OCI-LY7 (cell line): Measurements from ENCODE around the gene NANOG. TPM values are rescaled to one million over a fixed set of nuclear protein-coding genes. Genes with fewer than 3 reads are reported as not detected.
"Not testable (repeated sequence)": the region's sequence is repeated elsewhere in the genome, so short reads cannot be mapped to it uniquely, and the experiment has no call there.

Source experiments
- Bru-seq: library from RNA; stranded (reverse); fragments of 400-500 nt; gene quantifications from one replicate; lab custom pipeline; 2021; lab: Mats Ljungman, UMichigan
- BruChase-seq, 2 experiments: library from RNA; stranded (reverse); fragments of 400-500 nt; gene quantifications; one replicate each; lab custom pipeline; 2021; lab: Mats Ljungman, UMichigan
- BruUV-seq: library from RNA; stranded (reverse); fragments of 400-500 nt; replicated peaks from 2 replicates; lab custom pipeline; 2021; lab: Mats Ljungman, UMichigan
- CTCF ChIA-PET: fragments of 300-600 bp; sonication (Branson Sonifier 250); formaldehyde crosslinking; loops from one replicate; lab custom pipeline; 2022; ENCODE audit warnings: antibody characterized with exemption; ENCODE audit not compliant: unreplicated experiment; lab: Charles Lee
- POLR2A ChIA-PET: fragments of 300-600 bp; sonication (Branson Sonifier 250); formaldehyde crosslinking; loops from one replicate; lab custom pipeline; 2022; ENCODE audit warnings: antibody characterized with exemption; lab: Charles Lee
- DNase-seq: peaks from one replicate; pipeline ENCODE4 v3.0.0-alpha.2; 2015; ENCODE audit warnings: low spot score
- H2AFZ ChIP-seq: fragments of 200-600 bp; sonication (generic), shearing (Covaris generic); 2 replicates; pipeline ENCODE4 v1.6.1; 2014; ENCODE audit warnings: mild to moderate bottlenecking, antibody characterized with exemption, low read length, moderate library complexity
- H3K27ac ChIP-seq: fragments of 200-600 bp; sonication (generic); 2 replicates; pipeline ENCODE4 v1.5.1; 2014; ENCODE audit warnings: mixed run types, low read depth, mild to moderate bottlenecking, moderate library complexity, low read length, inconsistent platforms; ENCODE audit not compliant: poor library complexity, severe bottlenecking
- H3K36me3 ChIP-seq: fragments of 200-600 bp; sonication (generic); 2 replicates; pipeline ENCODE4 v1.6.1; 2014; ENCODE audit warnings: mild to moderate bottlenecking, antibody characterized with exemption, low read length, moderate library complexity, mixed read lengths; ENCODE audit not compliant: insufficient read depth
- H3K4me1 ChIP-seq: fragments of 200-600 bp; sonication (generic); 2 replicates; pipeline ENCODE4 v1.5.1; 2014; ENCODE audit warnings: mild to moderate bottlenecking, low read length; ENCODE audit not compliant: insufficient read depth, poor library complexity, severe bottlenecking
- H3K4me2 ChIP-seq: fragments of 200-600 bp; sonication (generic); 2 replicates; pipeline ENCODE4 v1.6.1; 2014; ENCODE audit warnings: mild to moderate bottlenecking, low read length
- H3K4me3 ChIP-seq: fragments of 200-600 bp; sonication (generic); 2 replicates; pipeline ENCODE4 v1.5.1; 2014; ENCODE audit warnings: mild to moderate bottlenecking, low read depth, low read length; ENCODE audit not compliant: poor library complexity, severe bottlenecking
- H3K79me2 ChIP-seq: fragments of 200-600 bp; sonication (generic); 2 replicates; pipeline ENCODE4 v1.6.1; 2016; ENCODE audit warnings: low read depth, mild to moderate bottlenecking, low read length, moderate library complexity, mixed read lengths; ENCODE audit not compliant: insufficient read depth
- H3K9me2 ChIP-seq: fragments of 200-600 bp; sonication (generic); 2 replicates; pipeline ENCODE4 v1.6.1; 2016; ENCODE audit warnings: mild to moderate bottlenecking, low read length, mixed read lengths; ENCODE audit not compliant: insufficient read depth
- H3K9me3 ChIP-seq: fragments of 200-600 bp; sonication (generic); 2 replicates; pipeline ENCODE4 v1.6.1; 2014; ENCODE audit warnings: mild to moderate bottlenecking, mixed run types, low read length, mixed read lengths
- H4K20me1 ChIP-seq: fragments of 200-600 bp; sonication (generic); 2 replicates; pipeline ENCODE4 v1.6.1; 2014; ENCODE audit warnings: mild to moderate bottlenecking, antibody characterized with exemption, low read length, moderate library complexity, mixed read lengths; ENCODE audit not compliant: insufficient read depth
- CTCF ChIP-seq: fragments of 200-600 bp; sonication (generic); conservative IDR thresholded peaks from 2 replicates; pipeline ENCODE4 v1.5.1; 2014; ENCODE audit warnings: mild to moderate bottlenecking, antibody characterized with exemption, low read length, moderate library complexity, mixed read lengths
- EZH2phosphoT487 ChIP-seq: fragments of 200-600 bp; sonication (generic); IDR thresholded peaks from 2 replicates; pipeline ENCODE4 v1.6.1; 2018; ENCODE audit warnings: low read depth, borderline replicate concordance, mild to moderate bottlenecking, mixed run types, antibody characterized with exemption, low read length, moderate library complexity, mixed read lengths
- intact Hi-C: fragments of 100-400 bp; cut with micrococcal nuclease; formaldehyde crosslinking; loops from one replicate; pipeline ENCODE4 v1.10.0; 2022; ENCODE audit not compliant: unreplicated experiment
- long read RNA-seq: library from polyadenylated mRNA; stranded (forward); transcript quantifications from one replicate; pipeline ENCODE4 v2.0.0, GENCODE V29; 2022
- total RNA-seq, 2 experiments: library from RNA; depleted of rRNA in 1 of 2; stranded (reverse); fragments of >200 nt in 1 of 2; shearing (Covaris generic) in 1 of 2; gene quantifications; 2 replicates each; pipeline ENCODE4 v1.2.3, GENCODE V29; 2014 to 2022

NANOG gene
- not detected in 2 replicates for total RNA-seq (2014; rRNA removed; shearing (Covaris generic))
- not detected in 2 replicates for total RNA-seq (2022)
- Bru-seq, nascent RNA = not detected
- BruChase-seq, experiment 1, labeled RNA remaining after a 6-hour chase = not detected
- BruChase-seq, experiment 2, labeled RNA remaining after a 2-hour chase = not detected
- long read RNA-seq = 0 reads

DNA sequence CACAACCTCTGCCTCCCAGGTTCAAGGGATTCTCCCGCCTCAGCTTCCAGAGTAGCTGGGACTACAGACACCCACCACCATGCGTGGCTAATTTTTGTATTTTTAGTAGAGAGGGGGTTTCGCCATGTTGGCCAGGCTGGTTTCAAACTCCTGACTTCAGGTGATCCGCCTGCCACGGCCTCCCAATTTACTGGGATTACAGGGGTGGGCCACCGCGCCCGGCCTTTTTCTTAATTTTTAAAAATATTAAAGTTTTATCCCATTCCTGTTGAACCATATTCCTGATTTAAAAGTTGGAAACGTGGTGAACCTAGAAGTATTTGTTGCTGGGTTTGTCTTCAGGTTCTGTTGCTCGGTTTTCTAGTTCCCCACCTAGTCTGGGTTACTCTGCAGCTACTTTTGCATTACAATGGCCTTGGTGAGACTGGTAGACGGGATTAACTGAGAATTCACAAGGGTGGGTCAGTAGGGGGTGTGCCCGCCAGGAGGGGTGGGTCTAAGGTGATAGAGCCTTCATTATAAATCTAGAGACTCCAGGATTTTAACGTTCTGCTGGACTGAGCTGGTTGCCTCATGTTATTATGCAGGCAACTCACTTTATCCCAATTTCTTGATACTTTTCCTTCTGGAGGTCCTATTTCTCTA is at the start of gene NANOG:
Gene NANOG (plus strand): TSS at position 519 of the 645 bp plus-strand sequence. CDS start 213 bp downstream, outside the sequence.
- H3K36me3 ChIP-seq, H3K9me2 ChIP-seq, POLR2A ChIA-PET, H3K4me3 ChIP-seq, H3K4me2 ChIP-seq, intact Hi-C loops, H3K4me1 ChIP-seq, DNase-seq, H3K79me2 ChIP-seq, H3K9me3 ChIP-seq, H3K27ac ChIP-seq, CTCF ChIA-PET, BruUV-seq, H4K20me1 ChIP-seq, H2AFZ ChIP-seq: not testable (repeated sequence)

DNA sequence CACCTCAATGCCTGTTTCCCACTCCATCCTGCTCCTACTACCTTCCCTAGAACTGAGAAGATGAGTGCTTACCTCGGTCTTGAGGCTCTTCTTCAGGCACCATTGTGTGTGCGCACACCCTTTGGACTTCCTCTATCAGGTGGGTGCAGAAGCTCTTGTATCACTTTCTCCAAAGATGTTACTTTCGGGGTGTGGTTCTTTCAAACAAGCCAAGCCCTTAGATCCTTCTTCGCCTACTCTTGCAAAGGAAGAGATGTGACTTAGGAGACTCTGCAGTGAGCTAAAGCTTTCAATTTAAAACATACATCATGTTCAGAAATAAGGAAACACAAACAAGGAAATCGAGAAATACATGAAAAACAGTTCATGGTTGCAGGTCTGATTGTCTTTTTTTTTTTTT is 42.0 kb upstream of the NANOG start, which contains the start of gene CLEC4C:
Gene CLEC4C (minus strand): TSS at position 130 of the 400 bp plus-strand sequence. CDS start 27 bp downstream, at position 103.
- POLR2A ChIA-PET = interaction anchor here (0.7 to 0.8 kb wide), 4 partner anchors 55 to 1177 kb away, joined by 4 to 7 read pairs (median 6); no protein-coding TSS in a partner anchor
- Histone ChIP-seq H3K79me2 (no peaks in the 10 kb centered on the region), H3K4me3 (no peak within 1 kb of the TSS), H2AFZ (no peak within 1 kb of the TSS), H3K4me2 (no peak within 1 kb of the TSS), H3K9me3 (no peaks in the 10 kb centered on the region), H4K20me1 (no peaks in the 10 kb centered on the region), H3K9me2 (no peaks in the 10 kb centered on the region), H3K27ac (no peak within 1 kb of the TSS), H3K36me3 (no peaks in the 10 kb centered on the region), H3K4me1 (no peaks in the 10 kb centered on the region)
- BruUV-seq = no TSS peak
- no peak for DNase-seq
- TF ChIP-seq EZH2phosphoT487 (no peak), CTCF (no peak)
- CTCF ChIA-PET = no interaction called here
- intact Hi-C loops = no loop called here

DNA sequence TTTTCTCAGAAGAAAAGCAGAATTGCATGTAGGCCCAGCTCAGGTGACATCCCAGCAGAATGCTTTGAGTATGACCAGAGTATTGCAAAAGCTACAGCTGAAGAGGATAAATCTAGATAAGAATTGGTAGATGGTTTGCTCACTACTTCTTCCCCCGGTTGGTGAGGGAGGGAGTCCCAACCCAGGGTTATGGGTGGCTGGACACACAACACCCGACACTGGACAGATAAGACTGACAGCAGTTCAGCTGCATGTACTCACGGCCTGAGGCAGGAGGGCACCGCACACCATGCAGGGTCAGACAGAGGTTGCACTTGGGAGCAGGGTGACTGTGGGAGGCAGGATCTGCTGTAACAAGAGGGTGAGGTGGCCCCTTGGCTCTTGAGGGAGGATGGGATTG is 40.4 kb upstream of the NANOG start:
- Histone ChIP-seq H3K9me2 (no peaks in the 10 kb centered on the region), H3K79me2 (no peaks in the 10 kb centered on the region), H3K4me2 (no peak overlapping the region), H4K20me1 (no peaks in the 10 kb centered on the region), H3K27ac (no peak overlapping the region), H3K36me3 (no peaks in the 10 kb centered on the region), H3K9me3 (no peaks in the 10 kb centered on the region), H3K4me3 (no peak overlapping the region), H2AFZ (no peak overlapping the region), H3K4me1 (no peaks in the 10 kb centered on the region)
- TF ChIP-seq EZH2phosphoT487 = no peak
- TF ChIP-seq CTCF = no peak
- CTCF ChIA-PET = no interaction called here
- BruUV-seq = no TSS peak
- intact Hi-C loops = no loop called here
- DNase-seq = no peak
- POLR2A ChIA-PET = interaction anchor here (0.5 kb wide), 2 partner anchors 47 to 396 kb away, joined by 3 to 4 read pairs; no protein-coding TSS in a partner anchor
